Small intestine (tissue), 7 donors: ENCODE data around the gene CRY1. TPM values are rescaled to one million over a fixed set of nuclear protein-coding genes. Genes with fewer than 3 reads are reported as not detected.

Source experiments
- DNase-seq, 2 donors: peaks; one replicate each; pipeline versions ENCODE4 v3.0.0 to v3.0.0-alpha.2; 2013
- FAIRE-seq: peaks from 2 replicates; lab custom pipeline; 2012; peaks lifted over from hg19 to GRCh38; lab: Jason Lieb, UNC
- H3K27ac ChIP-seq, 3 donors: one replicate each; pipeline ENCODE4 v1.5.1; 2013; ENCODE audit warnings: low read length in 2 of 3, mild to moderate bottlenecking in 2 of 3, control low read depth in 1 of 3, inconsistent platforms in 1 of 3, low read depth in 1 of 3, moderate library complexity in 1 of 3
- H3K27me3 ChIP-seq, 3 donors: one replicate each; pipeline ENCODE4 v1.6.1; 2013; ENCODE audit warnings: low read length in 3 of 3, inconsistent platforms in 1 of 3; ENCODE audit not compliant: control insufficient read depth in 3 of 3, insufficient read depth in 3 of 3
- H3K36me3 ChIP-seq, 3 donors: one replicate each; pipeline ENCODE4 v1.6.1; 2013; ENCODE audit warnings: low read length in 3 of 3, inconsistent platforms in 1 of 3, low read depth in 1 of 3, mild to moderate bottlenecking in 1 of 3, moderate library complexity in 1 of 3; ENCODE audit not compliant: control insufficient read depth in 3 of 3, insufficient read depth in 2 of 3
- H3K4me1 ChIP-seq, 3 donors: one replicate each; pipeline ENCODE4 v1.6.1; 2013; ENCODE audit warnings: low read length in 2 of 3, inconsistent platforms in 1 of 3, low read depth in 1 of 3, mild to moderate bottlenecking in 1 of 3, moderate library complexity in 1 of 3; ENCODE audit not compliant: control insufficient read depth in 3 of 3, insufficient read depth in 2 of 3
- H3K4me3 ChIP-seq, 3 donors: one replicate each; pipeline ENCODE4 v1.5.1; 2013; ENCODE audit warnings: low read length in 3 of 3, control low read depth in 1 of 3, inconsistent platforms in 1 of 3, low read depth in 1 of 3, mild to moderate bottlenecking in 1 of 3, moderate library complexity in 1 of 3
- H3K9me3 ChIP-seq, 2 donors: one replicate each; pipeline ENCODE4 v1.6.1; 2013; ENCODE audit warnings: low read depth in 1 of 2, low read length in 1 of 2; ENCODE audit not compliant: control insufficient read depth in 2 of 2, insufficient read depth in 1 of 2
- WGBS, 3 donors: extraction: QIAGEN DNeasy Blood & Tissue Kit; methylation state at CpG; one replicate each; pipeline ENCODE4 v1.1.7; 2013; 5-methylcytosine and 5-hydroxymethylcytosine counted together
- polyA plus RNA-seq, 4 donors: library from polyadenylated mRNA; stranded (reverse) in 3 of 4; unstranded in 1 of 4; fragments of 200-250 nt in 3 of 4; fragments of 120-200 nt in 1 of 4; gene quantifications; one replicate each; pipeline versions ENCODE4 v1.2.1 to v1.2.3, GENCODE V29; 2013
- donor health status: healthy with polysubstance abuse.
- donor health status: control.
- donor health status: control.
- donor health status: Bipolar disorder and iron deficiency.
- donor health status: healthy.

Gene CRY1
- polyA plus RNA-seq, 4 donors: 8.1 to 17.4 (median 11.1) TPM

GRCh38 chr12:106955377-106956047, 137.8 kb downstream of the CRY1 start, which contains the start of gene TMEM263:
Gene TMEM263, plus strand, starts transcription at chr12:106955907. Its CDS starts 11,210 bp downstream, at chr12:106967117.
- no peaks in the 10 kb centered on the region for H3K27me3 ChIP-seq
- H3K4me3 ChIP-seq: peak within 1 kb of the TSS; percentile 63 to 98 (median 95)
- no peaks in the 10 kb centered on the region for H3K9me3 ChIP-seq
- peaks cover 0 to 7% (median 0%) of the 10 kb centered on the region in 3 donors for H3K4me1 ChIP-seq
- peaks cover 0 to 3% (median 0%) of the 10 kb centered on the region in 3 donors for H3K36me3 ChIP-seq
- WGBS, 3 donors: 0 to 1% (median 1%) methylated on average over 54 to 88 of the region's 88 CpGs
- peak; percentile 78 to 95 for DNase-seq
- no peak for FAIRE-seq
- H3K27ac ChIP-seq: peak within 1 kb of the TSS; percentile 91 to 99 (median 98)

GRCh38 chr12:106954462-106955376, 138.6 kb downstream of the CRY1 start:
- Histone ChIP-seq H3K36me3 (peaks cover 0 to 3% (median 0%) of the 10 kb centered on the region in 3 donors), H3K27me3 (no peaks in the 10 kb centered on the region), H3K27ac (peak overlapping the region; percentile 69 to 99 (median 98)), H3K9me3 (no peaks in the 10 kb centered on the region), H3K4me1 (peaks cover 0 to 7% (median 0%) of the 10 kb centered on the region in 3 donors), H3K4me3 (peak overlapping the region; percentile 63 to 98 (median 95))
- FAIRE-seq (no peak), DNase-seq (peak; percentile 24 to 30)
- WGBS, 3 donors: 16 to 37% (median 27%) methylated on average over 36 of the region's 36 CpGs

GRCh38 chr12:106953352-106954250, 139.7 kb downstream of the CRY1 start:
- peaks cover 0 to 7% (median 0%) of the 10 kb centered on the region in 3 donors for H3K4me1 ChIP-seq
- H3K9me3 ChIP-seq: peaks cover 0 to 5% of the 10 kb centered on the region in 2 donors
- no peaks in the 10 kb centered on the region for H3K27me3 ChIP-seq
- DNase-seq: peak in 1 of 2 donors; percentile 58
- no peak overlapping the region for H3K4me3 ChIP-seq
- H3K27ac ChIP-seq: peak overlapping the region in 1 of 3 donors; percentile 36
- WGBS, 3 donors: 43 to 73% (median 52%) methylated on average over 12 of the region's 12 CpGs
- no peaks in the 10 kb centered on the region for H3K36me3 ChIP-seq
- FAIRE-seq: no peak

- 94 to 95% (median 95%) methylated on average over 5 of the region's 5 CpGs for WGBS, 3 donors
- Histone ChIP-seq H3K36me3 (no peaks in the 10 kb centered on the region), H3K4me1 (peaks cover 0 to 3% (median 0%) of the 10 kb centered on the region in 3 donors), H3K9me3 (peaks cover 0 to 11% of the 10 kb centered on the region in 2 donors), H3K27ac (no peak overlapping the region), H3K27me3 (no peaks in the 10 kb centered on the region), H3K4me3 (no peak overlapping the region)
- FAIRE-seq (no peak), DNase-seq (no peak)
Measured at GRCh38 chr12:106950591-106950990, 142.8 kb downstream of the CRY1 start.

- H3K4me3 ChIP-seq: no peak overlapping the region
- no peaks in the 10 kb centered on the region for H3K4me1 ChIP-seq
- H3K36me3 ChIP-seq: no peaks in the 10 kb centered on the region
- H3K9me3 ChIP-seq: peaks cover 0 to 11% of the 10 kb centered on the region in 2 donors
- no peak overlapping the region for H3K27ac ChIP-seq
- no peaks in the 10 kb centered on the region for H3K27me3 ChIP-seq
- DNase-seq: no peak
- FAIRE-seq: no peak
Measured at GRCh38 chr12:106947461-106947860, 145.9 kb downstream of the CRY1 start.

- Histone ChIP-seq H3K27me3 (no peaks in the 10 kb centered on the region), H3K36me3 (no peaks in the 10 kb centered on the region), H3K9me3 (peaks cover 0 to 11% of the 10 kb centered on the region in 2 donors), H3K4me3 (no peak overlapping the region), H3K4me1 (no peaks in the 10 kb centered on the region), H3K27ac (no peak overlapping the region)
- peak; percentile 90 for FAIRE-seq
- 6 to 21% (median 18%) methylated on average over 1 of the region's 1 CpG for WGBS, 3 donors
- no peak for DNase-seq
Measured at GRCh38 chr12:106945261-106945851, 148.0 kb downstream of the CRY1 start.

- 73 to 97% (median 89%) methylated on average over 2 of the region's 2 CpGs for WGBS, 3 donors
- DNase-seq (no peak), FAIRE-seq (no peak)
- Histone ChIP-seq H3K4me1 (no peaks in the 10 kb centered on the region), H3K9me3 (peaks cover 0 to 4% of the 10 kb centered on the region in 2 donors), H3K36me3 (no peaks in the 10 kb centered on the region), H3K4me3 (no peak overlapping the region), H3K27me3 (no peaks in the 10 kb centered on the region), H3K27ac (no peak overlapping the region)
Measured at GRCh38 chr12:106942775-106943174, 150.6 kb downstream of the CRY1 start.
